Activated T-cell treated with anti-CD3 and anti-CD28 coated beads, Interleukin-2, amount 50 U/mL, for 24 hours (primary cell): ENCODE measurements around the gene NSD2.

ENCODE experiments used
- DNase-seq: peaks from one replicate; pipeline ENCODE4 v3.0.0-alpha.2; 2020
- H3K27ac Mint-ChIP-seq: 2 replicates; pipeline ENCODE4 v1.8.0; 2020; ENCODE audit warnings: mild to moderate bottlenecking, mixed read lengths
- H3K27me3 Mint-ChIP-seq: 2 replicates; pipeline ENCODE4 v1.8.0; 2020; ENCODE audit warnings: mixed read lengths
- H3K36me3 Mint-ChIP-seq: 2 replicates; pipeline ENCODE4 v1.8.0; 2020; ENCODE audit warnings: low read depth, mixed read lengths
- H3K4me1 Mint-ChIP-seq: 2 replicates; pipeline ENCODE4 v1.8.0; 2020; ENCODE audit warnings: low read depth, mixed read lengths
- H3K4me3 Mint-ChIP-seq: 2 replicates; pipeline ENCODE4 v1.8.0; 2020; ENCODE audit warnings: mild to moderate bottlenecking, moderate library complexity, mixed read lengths
- H3K9me3 Mint-ChIP-seq: 2 replicates; pipeline ENCODE4 v1.8.0; 2020; ENCODE audit warnings: mixed read lengths

Gene NSD2

DNA sequence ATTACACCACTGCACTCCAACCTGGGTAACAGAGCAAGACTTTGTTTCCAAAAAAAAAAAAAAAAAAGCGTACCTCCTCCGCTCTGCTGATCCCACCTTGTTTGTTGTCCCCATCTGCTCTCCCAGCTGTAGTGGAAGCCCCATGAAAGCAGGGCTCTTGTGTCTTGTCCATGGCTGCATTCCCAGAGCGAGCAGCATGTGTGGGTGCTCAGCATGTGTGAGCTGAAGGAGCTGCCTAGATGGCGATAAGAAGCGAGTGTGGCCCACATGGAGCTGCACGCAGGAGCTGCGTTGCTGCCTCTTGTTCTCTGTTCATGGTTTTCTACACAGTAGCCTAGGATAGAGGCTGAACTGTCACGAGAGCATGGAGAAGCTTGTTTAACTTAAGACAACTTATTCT lies 12.4 kb downstream of the NSD2 start:
- no peak for DNase-seq
- no peaks in the 10 kb centered on the region for H3K27me3 Mint-ChIP-seq
- H3K27ac Mint-ChIP-seq = peak overlapping the region; percentile 61
- H3K36me3 Mint-ChIP-seq = peaks cover 44% of the 10 kb centered on the region
- H3K4me3 Mint-ChIP-seq = no peak overlapping the region
- no peaks in the 10 kb centered on the region for H3K9me3 Mint-ChIP-seq
- H3K4me1 Mint-ChIP-seq = peaks cover 34% of the 10 kb centered on the region

- no peak overlapping the region for H3K27ac Mint-ChIP-seq
Observed at GRCh38 chr4:1885414-1885813, 14.2 kb downstream of the NSD2 start.

DNA sequence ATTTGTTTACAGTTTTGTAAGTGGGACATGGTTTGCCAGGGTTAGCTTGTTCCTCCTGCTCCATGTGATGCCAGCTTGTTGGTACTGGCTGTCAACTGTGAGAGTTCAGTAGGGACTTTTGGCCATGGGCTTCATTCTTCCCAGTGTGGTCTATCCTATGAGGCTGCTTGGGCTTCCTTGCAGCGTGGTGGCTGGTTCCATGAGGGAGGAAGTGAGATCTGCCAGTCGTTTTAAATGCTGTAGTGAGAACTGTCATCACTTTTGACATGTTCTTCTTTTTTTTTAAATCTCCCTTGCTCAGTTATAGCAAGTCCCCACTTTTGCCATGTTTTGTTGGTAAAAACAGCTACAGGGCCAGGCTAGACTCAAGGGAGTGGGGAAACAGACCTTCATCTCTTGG lies 15.9 kb downstream of the NSD2 start:
- no peaks in the 10 kb centered on the region for H3K27me3 Mint-ChIP-seq
- H3K4me1 Mint-ChIP-seq = peaks cover 27% of the 10 kb centered on the region
- DNase-seq = no peak
- H3K36me3 Mint-ChIP-seq = peaks cover 26% of the 10 kb centered on the region
- no peak overlapping the region for H3K27ac Mint-ChIP-seq
- no peaks in the 10 kb centered on the region for H3K9me3 Mint-ChIP-seq
- no peak overlapping the region for H3K4me3 Mint-ChIP-seq

More at GRCh38 chr4:1885414-1885813, 14.2 kb downstream of the NSD2 start:
- H3K27me3 Mint-ChIP-seq = no peaks in the 10 kb centered on the region
- H3K36me3 Mint-ChIP-seq = peaks cover 33% of the 10 kb centered on the region
- no peaks in the 10 kb centered on the region for H3K9me3 Mint-ChIP-seq
- peaks cover 26% of the 10 kb centered on the region for H3K4me1 Mint-ChIP-seq
- no peak overlapping the region for H3K4me3 Mint-ChIP-seq
- DNase-seq = no peak

DNA sequence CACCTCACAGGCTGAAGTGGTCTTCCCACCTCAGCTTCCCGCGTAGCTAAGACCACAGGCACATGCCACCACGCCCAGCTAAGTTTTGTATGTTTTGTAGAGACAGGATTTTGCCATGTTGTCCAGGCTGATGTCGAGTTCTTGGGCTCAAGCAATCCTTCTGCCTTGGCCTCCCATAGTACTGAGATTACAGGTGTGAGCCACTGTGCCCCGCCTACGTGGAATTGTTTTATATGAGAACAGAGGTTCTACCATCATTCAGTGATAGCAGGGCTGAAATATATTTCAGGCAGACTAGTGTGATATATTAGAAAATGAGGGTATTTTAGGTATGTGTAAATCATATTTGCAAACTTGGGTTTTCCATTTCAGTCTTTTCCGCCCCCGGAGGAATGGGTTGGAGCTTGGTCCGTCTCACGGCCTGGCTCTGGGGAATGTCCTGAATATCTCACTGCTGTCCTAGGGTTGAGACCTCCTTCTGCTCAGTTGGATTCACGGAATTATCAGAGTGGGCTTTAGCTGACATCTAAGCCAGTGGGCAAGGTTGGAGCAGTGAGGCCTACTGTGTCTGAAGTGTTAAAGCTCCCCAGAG lies 19.9 kb downstream of the NSD2 start:
- peaks cover 18% of the 10 kb centered on the region for H3K4me1 Mint-ChIP-seq
- H3K36me3 Mint-ChIP-seq = peaks cover 56% of the 10 kb centered on the region
- H3K27ac Mint-ChIP-seq = no peak overlapping the region
- H3K9me3 Mint-ChIP-seq = no peaks in the 10 kb centered on the region
- no peak for DNase-seq
- H3K4me3 Mint-ChIP-seq = no peak overlapping the region
- H3K27me3 Mint-ChIP-seq = no peaks in the 10 kb centered on the region

DNA sequence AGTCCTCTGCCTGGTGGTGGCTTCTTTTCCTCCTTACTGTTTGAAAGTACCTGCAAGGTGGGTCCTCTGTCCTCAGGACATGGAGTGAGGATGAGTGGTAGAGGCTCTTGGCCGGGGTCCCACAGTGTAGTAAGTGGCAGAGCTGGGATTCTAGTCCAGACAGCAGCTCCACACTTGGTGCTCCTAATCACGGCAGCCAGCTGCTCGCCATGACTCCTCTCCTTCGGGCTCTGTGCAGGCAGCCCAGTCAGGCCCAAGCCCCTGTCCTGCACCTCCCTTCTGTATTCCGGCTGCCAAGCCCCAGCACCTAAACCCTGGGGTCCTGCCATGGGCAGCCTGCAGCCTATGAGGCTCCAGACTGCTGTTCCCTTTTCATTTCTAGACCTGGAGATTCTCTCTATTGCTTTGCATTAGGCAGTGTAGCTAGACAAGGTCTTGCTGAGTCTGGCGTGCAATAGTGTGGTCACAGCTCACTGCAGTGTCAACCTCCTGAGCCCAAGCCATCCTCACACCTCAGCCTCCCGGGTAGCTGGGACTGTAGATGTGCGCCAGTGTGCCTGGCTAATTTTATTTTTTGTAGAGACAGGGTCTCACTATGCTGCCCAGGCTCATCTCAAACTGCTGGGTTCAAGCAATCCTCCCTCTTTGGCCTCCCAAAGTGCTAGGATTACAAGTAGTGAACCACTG lies 24.9 kb downstream of the NSD2 start:
- no peak for DNase-seq
- Mint-ChIP-seq H3K27ac (no peak overlapping the region), H3K4me1 (peaks cover 15% of the 10 kb centered on the region), H3K27me3 (no peaks in the 10 kb centered on the region), H3K9me3 (no peaks in the 10 kb centered on the region), H3K36me3 (peaks cover 70% of the 10 kb centered on the region), H3K4me3 (no peak overlapping the region)

DNA sequence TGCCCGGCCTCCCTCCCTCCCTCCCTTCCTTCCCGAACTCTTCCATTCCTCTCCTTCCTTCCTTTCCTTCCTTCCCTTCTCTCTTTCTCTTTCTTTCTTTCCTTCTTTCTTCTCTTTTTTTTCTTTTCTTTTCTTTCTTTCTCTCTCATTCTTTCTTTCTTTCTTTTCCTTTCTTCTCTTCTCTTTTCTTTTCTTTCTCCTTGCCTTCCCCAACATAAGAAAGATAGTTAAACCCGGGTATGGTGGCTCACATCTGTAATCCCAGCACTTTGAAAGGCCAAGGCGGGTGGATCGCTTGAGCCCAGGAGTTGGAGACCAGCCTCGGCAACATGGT lies 25.4 kb downstream of the NSD2 start:
- Mint-ChIP-seq H3K27ac (peak overlapping the region; percentile 56), H3K9me3 (no peaks in the 10 kb centered on the region), H3K4me3 (no peak overlapping the region), H3K27me3 (no peaks in the 10 kb centered on the region), H3K36me3 (peaks cover 72% of the 10 kb centered on the region), H3K4me1 (peaks cover 13% of the 10 kb centered on the region)
- no peak for DNase-seq

DNA sequence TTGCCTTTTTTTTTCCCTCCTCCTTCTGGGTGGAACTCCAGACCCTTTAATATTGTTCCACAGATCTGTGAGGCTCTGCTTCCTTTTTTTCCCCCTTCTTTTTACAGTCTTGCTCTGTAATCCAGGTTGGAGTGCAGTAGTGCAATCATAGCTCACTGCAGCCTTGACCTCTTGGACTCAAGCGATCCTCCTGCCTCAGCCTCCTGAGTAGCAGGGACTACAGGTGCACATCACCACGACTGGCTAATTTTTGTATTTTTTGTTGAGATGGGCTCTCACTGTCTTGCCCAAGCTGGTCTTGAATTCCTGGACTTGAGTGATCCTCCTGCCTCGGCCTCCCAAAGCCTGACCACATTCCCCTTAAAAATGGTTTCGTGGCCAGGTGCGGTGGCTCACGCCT lies 26.8 kb downstream of the NSD2 start:
- Mint-ChIP-seq H3K27me3 (no peaks in the 10 kb centered on the region), H3K27ac (no peak overlapping the region), H3K4me3 (no peak overlapping the region), H3K4me1 (peaks cover 22% of the 10 kb centered on the region), H3K36me3 (peaks cover 74% of the 10 kb centered on the region), H3K9me3 (no peaks in the 10 kb centered on the region)
- no peak for DNase-seq

GRCh38 chr4:1898681-1899080 lies 27.5 kb downstream of the NSD2 start:
- no peaks in the 10 kb centered on the region for H3K9me3 Mint-ChIP-seq
- H3K36me3 Mint-ChIP-seq = peaks cover 75% of the 10 kb centered on the region
- H3K27ac Mint-ChIP-seq = no peak overlapping the region
- H3K4me3 Mint-ChIP-seq = no peak overlapping the region
- DNase-seq = no peak
- no peaks in the 10 kb centered on the region for H3K27me3 Mint-ChIP-seq
- H3K4me1 Mint-ChIP-seq = peaks cover 27% of the 10 kb centered on the region

DNA sequence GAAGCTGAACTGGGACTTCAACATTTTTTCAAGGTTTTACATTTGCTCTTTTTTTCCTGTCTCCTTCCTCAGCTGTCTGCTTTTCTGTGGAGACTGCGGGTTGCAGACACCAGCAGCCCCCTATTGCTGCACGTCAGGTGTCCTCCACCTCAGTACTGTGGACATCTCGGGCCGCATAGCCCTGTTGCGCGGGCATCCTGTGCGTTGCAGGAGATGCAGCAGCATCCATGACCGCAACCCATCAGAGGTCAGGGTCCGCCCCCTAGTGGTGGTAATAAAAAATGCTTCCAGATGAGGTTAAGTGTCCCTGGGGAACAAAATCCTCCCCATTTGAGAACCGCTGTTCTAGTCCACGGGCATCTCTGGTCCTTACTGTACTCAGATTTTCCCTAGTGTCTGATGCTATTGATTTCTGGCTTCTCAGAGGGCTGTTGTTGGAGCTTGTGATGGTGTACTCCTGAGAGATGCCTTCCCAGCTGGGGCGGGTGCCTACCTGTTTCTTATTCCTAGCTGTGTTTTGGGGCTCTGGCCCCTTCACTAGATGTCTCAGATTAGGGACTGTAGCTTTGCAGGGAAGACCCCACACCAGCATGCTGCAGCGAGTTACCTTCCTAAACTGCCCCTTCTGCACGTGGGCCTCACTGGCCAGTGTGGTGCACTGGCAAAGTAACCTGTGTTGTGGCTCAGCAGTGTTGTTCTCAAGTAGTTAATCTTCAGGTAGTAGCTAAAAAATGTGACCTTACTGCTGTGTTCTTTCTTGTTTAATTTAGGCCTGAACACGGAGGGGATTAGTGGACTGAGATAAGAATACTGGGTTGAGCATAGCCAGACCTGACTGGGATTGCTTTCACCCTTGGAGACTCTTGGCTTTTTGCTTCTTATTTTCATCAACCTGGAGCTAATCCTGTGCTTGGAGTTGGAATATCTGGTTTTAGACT lies 28.2 kb downstream of the NSD2 start:
- Mint-ChIP-seq H3K36me3 (peaks cover 75% of the 10 kb centered on the region), H3K4me3 (no peak overlapping the region), H3K9me3 (no peaks in the 10 kb centered on the region), H3K27ac (no peak overlapping the region), H3K27me3 (no peaks in the 10 kb centered on the region), H3K4me1 (peaks cover 27% of the 10 kb centered on the region)
- peak; percentile 76 for DNase-seq

DNA sequence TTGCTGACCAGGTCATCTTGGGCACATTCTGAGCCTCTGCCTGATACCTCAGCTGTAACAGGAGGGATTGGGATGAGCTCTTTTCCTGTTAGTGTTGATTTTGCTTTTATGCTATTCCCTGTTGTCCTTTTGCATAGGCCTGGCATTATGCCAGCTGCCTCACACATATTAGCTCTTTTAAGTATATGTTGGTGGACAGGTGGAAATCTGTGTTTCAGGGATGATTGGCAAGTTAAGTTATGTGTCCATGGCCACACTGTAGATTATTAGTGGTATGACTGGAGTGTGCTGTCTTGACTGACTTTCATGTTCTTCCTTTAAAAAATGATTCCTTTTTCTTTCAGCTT lies 28.9 kb downstream of the NSD2 start:
- no peaks in the 10 kb centered on the region for H3K27me3 Mint-ChIP-seq
- H3K9me3 Mint-ChIP-seq = no peaks in the 10 kb centered on the region
- no peak for DNase-seq
- H3K4me3 Mint-ChIP-seq = no peak overlapping the region
- peaks cover 75% of the 10 kb centered on the region for H3K36me3 Mint-ChIP-seq
- no peak overlapping the region for H3K27ac Mint-ChIP-seq
- H3K4me1 Mint-ChIP-seq = peaks cover 25% of the 10 kb centered on the region

GRCh38 chr4:1900624-1901023 lies 29.4 kb downstream of the NSD2 start:
- peaks cover 29% of the 10 kb centered on the region for H3K4me1 Mint-ChIP-seq
- peaks cover 75% of the 10 kb centered on the region for H3K36me3 Mint-ChIP-seq
- H3K9me3 Mint-ChIP-seq = no peaks in the 10 kb centered on the region

DNA sequence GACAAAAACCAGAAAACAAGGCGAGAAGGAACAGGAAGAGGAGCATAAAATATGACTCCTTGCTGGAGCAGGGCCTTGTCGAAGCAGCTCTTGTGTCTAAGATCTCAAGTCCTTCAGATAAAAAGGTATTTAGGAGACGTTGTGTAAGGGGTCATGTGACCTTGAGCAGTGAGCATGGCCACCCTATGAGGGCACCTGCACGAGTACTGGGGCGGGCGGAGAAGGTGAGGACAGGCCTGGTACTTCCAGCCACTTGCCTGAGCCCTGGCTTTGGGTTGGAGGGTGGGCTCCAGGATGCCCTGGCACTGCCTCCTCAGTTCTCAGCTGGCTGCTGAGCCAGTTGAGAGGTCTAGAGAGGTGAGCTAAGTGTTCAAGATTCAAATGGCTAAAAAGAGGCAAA lies 29.9 kb downstream of the NSD2 start:
- Mint-ChIP-seq H3K27me3 (no peaks in the 10 kb centered on the region), H3K9me3 (no peaks in the 10 kb centered on the region), H3K4me1 (peaks cover 34% of the 10 kb centered on the region), H3K36me3 (peaks cover 75% of the 10 kb centered on the region), H3K4me3 (no peak overlapping the region), H3K27ac (no peak overlapping the region)
- DNase-seq = no peak

More at GRCh38 chr4:1900624-1901023, 29.4 kb downstream of the NSD2 start:
- Mint-ChIP-seq H3K27ac (no peak overlapping the region), H3K4me3 (no peak overlapping the region), H3K27me3 (no peaks in the 10 kb centered on the region)
- no peak for DNase-seq

DNA sequence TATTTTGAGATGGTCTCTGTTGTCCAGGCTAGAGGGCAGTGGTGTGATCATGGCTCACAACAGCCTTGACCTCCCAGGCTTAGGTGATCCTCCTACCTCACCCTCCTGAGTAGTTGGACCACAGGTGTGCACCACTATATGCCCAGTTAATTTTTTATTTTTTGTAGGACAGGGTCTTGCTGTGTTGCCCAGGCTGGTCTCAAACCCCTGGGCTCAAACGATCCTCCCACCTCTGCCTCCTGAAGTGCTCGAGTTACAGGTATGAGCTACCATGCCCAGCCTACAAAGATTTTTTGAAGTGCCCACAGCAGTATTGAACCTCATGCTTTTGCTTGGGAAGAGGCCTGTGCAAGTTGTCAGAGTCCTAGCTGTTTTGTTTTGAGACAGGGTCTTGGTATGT lies 31.1 kb downstream of the NSD2 start:
- H3K27ac Mint-ChIP-seq = peak overlapping the region; percentile 50
- H3K9me3 Mint-ChIP-seq = no peaks in the 10 kb centered on the region
- H3K27me3 Mint-ChIP-seq = no peaks in the 10 kb centered on the region
- H3K4me1 Mint-ChIP-seq = peaks cover 38% of the 10 kb centered on the region
- H3K36me3 Mint-ChIP-seq = peaks cover 81% of the 10 kb centered on the region
- no peak overlapping the region for H3K4me3 Mint-ChIP-seq
- DNase-seq = no peak

DNA sequence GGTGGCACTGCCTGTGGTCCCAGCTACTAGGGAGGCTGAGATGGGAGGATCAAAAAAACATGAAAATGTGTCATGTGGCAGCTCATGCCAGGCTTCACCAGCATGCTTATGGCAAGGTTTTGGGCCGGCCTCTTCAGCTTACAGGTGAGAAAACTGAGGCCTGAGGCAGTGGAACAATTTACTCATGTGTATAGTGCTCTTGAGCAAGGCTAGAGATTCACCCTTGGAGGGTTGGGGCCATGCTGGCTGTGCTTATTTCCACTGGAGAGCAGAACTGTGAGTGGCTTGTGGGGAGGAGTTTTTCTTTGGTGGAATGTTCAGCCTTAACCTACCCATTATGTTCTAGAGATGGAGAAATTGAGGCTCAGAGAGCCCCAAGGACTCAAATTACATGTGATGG lies 31.8 kb downstream of the NSD2 start:
- H3K36me3 Mint-ChIP-seq = peaks cover 87% of the 10 kb centered on the region
- DNase-seq = no peak

DNA sequence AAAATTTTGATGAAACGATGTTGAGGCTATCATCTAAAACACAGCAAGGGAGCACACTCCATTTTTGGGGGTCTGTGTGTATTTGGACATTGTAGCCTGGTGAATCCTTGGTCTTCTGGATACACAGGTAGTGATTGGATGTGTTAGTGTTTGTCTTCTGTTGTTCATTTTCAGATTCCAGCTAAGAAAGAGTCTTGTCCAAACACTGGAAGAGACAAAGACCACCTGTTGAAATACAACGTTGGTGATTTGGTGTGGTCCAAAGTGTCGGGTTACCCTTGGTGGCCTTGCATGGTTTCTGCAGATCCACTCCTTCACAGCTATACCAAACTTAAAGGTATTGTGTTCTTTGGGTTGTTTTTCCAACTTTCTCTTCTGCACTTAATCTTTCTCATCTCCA lies 32.8 kb downstream of the NSD2 start:
- Mint-ChIP-seq H3K27ac (no peak overlapping the region), H3K36me3 (peaks cover 93% of the 10 kb centered on the region), H3K9me3 (no peaks in the 10 kb centered on the region), H3K4me3 (no peak overlapping the region), H3K4me1 (peaks cover 36% of the 10 kb centered on the region), H3K27me3 (no peaks in the 10 kb centered on the region)
- DNase-seq = no peak

More for the DNA sequence above, 31.8 kb downstream of the NSD2 start:
- Mint-ChIP-seq H3K9me3 (no peaks in the 10 kb centered on the region), H3K4me1 (peaks cover 38% of the 10 kb centered on the region), H3K4me3 (no peak overlapping the region), H3K27ac (peak overlapping the region; percentile 64), H3K27me3 (no peaks in the 10 kb centered on the region)
